ENCODE data around the gene STAT3. TPM values are rescaled to one million over a fixed set of nuclear protein-coding genes. Genes with fewer than 3 reads are reported as not detected.

The STAT3 gene
- total and polyA plus RNA-seq, 2 of the 13 experiments (the other 11 are each of a cell fraction or from before 2014, with no cell fraction given): 61.8 to 62.4 TPM

- TF ChIP-seq ARID4A (CRISPR knock-in tag; IDR thresholded peaks at IDR 0.05; ENCODE audit: borderline replicate concordance) (peak; percentile 88), SNAI1 (CRISPR knock-in tag; IDR thresholded peaks at IDR 0.05; ENCODE audit: borderline replicate concordance) (peak; percentile 97), ZNF232 (CRISPR knock-in tag; IDR thresholded peaks at IDR 0.05; ENCODE audit: borderline replicate concordance) (0 out of 2 replicates have a peak, but pooled peaks have one; percentile 83), ZMAT5 (CRISPR knock-in tag; IDR thresholded peaks at IDR 0.05; ENCODE audit: borderline replicate concordance, low read depth) (no peak), ZNF784 (CRISPR knock-in tag; IDR thresholded peaks at IDR 0.05; ENCODE audit: borderline replicate concordance) (peak; percentile 86), ZNF446 (CRISPR knock-in tag; IDR thresholded peaks at IDR 0.05) (no peak; the same call in 1 of the 2 replicates), ZC3H13 (CRISPR knock-in tag; IDR thresholded peaks at IDR 0.05) (peak; percentile 55; the same call in 1 of the 2 replicates), RXRB (CRISPR knock-in tag; IDR thresholded peaks at IDR 0.05; ENCODE audit: borderline replicate concordance) (peak; percentile 96), PITX1 (CRISPR knock-in tag; IDR thresholded peaks at IDR 0.05) (no peak; the same call in 1 of the 2 replicates), SRY (CRISPR knock-in tag; IDR thresholded peaks at IDR 0.05) (no peak; the same call in 1 of the 2 replicates), SYNCRIP (IDR thresholded peaks at IDR 0.05; ENCODE audit: insufficient read depth, low read depth, low read length) (no peak), ZNF264 (CRISPR knock-in tag; IDR thresholded peaks at IDR 0.05) (peak; percentile 83), HNF4A (CRISPR knock-in tag; IDR thresholded peaks at IDR 0.05) (peak; percentile 97)
- TF ChIP-seq, protein P1, sequence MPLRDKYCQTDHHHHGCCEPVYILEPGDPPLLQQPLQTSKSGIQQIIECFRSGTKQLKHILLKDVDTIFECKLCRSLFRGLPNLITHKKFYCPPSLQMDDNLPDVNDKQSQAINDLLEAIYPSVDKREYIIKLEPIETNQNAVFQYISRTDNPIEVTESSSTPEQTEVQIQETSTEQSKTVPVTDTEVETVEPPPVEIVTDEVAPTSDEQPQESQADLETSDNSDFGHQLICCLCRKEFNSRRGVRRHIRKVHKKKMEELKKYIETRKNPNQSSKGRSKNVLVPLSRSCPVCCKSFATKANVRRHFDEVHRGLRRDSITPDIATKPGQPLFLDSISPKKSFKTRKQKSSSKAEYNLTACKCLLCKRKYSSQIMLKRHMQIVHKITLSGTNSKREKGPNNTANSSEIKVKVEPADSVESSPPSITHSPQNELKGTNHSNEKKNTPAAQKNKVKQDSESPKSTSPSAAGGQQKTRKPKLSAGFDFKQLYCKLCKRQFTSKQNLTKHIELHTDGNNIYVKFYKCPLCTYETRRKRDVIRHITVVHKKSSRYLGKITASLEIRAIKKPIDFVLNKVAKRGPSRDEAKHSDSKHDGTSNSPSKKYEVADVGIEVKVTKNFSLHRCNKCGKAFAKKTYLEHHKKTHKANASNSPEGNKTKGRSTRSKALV (CRISPR knock-in tag; IDR thresholded peaks at IDR 0.05): peak; percentile 91
- TF ChIP-seq, protein P2, sequence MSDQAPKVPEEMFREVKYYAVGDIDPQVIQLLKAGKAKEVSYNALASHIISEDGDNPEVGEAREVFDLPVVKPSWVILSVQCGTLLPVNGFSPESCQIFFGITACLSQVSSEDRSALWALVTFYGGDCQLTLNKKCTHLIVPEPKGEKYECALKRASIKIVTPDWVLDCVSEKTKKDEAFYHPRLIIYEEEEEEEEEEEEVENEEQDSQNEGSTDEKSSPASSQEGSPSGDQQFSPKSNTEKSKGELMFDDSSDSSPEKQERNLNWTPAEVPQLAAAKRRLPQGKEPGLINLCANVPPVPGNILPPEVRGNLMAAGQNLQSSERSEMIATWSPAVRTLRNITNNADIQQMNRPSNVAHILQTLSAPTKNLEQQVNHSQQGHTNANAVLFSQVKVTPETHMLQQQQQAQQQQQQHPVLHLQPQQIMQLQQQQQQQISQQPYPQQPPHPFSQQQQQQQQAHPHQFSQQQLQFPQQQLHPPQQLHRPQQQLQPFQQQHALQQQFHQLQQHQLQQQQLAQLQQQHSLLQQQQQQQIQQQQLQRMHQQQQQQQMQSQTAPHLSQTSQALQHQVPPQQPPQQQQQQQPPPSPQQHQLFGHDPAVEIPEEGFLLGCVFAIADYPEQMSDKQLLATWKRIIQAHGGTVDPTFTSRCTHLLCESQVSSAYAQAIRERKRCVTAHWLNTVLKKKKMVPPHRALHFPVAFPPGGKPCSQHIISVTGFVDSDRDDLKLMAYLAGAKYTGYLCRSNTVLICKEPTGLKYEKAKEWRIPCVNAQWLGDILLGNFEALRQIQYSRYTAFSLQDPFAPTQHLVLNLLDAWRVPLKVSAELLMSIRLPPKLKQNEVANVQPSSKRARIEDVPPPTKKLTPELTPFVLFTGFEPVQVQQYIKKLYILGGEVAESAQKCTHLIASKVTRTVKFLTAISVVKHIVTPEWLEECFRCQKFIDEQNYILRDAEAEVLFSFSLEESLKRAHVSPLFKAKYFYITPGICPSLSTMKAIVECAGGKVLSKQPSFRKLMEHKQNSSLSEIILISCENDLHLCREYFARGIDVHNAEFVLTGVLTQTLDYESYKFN (CRISPR knock-in tag; conservative IDR thresholded peaks at IDR 0.05): peak; percentile 96
These were observed 111.5 kb downstream of the STAT3 start (continued) for GRCh38 chr17:42276609-42277341.
